ENCODE results near the gene LIMK1.

- TF ChIP-seq POLR2AphosphoS5 (IDR thresholded peaks at IDR 0.05), result no peak
- TF ChIP-seq POLR2A (IDR thresholded peaks at IDR 0.05), result no peak
- TF ChIP-seq CTCF (IDR thresholded peaks at IDR 0.05), result no peak
These were observed 17.6 kb downstream of the LIMK1 start for GRCh38 chr7:74101061-74101681.

Data from breast epithelium (tissue), 3 donors.